Measurements from ENCODE around the gene BOLL.
"Not testable (repeated sequence)": the region's sequence is repeated elsewhere in the genome, so short reads cannot be mapped to it uniquely, and the experiment has no call there.

BOLL gene

DNA sequence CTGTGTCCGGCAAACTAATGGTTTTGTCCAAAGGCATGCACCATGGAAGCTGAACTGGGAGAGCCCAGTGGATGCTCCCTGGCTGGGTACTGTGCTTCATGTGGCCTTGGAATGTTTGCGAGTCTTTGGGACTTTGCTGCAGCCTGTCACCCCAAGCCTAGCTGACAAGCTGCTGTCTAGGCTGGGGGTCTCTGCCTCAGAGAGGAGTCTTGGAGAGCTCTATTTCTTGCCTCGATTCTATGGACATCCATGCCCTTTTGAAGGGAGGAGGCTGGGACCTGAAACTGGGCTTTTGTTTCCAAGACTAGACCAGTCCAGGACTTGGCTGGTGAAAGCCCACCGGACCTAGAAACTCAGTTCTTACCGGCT lies 78.3 kb downstream of the BOLL start:
- DNase-seq (ENCODE audit: low read depth in 4 of 4, low spot score in 1 of 4), result no peak

- DNase-seq (ENCODE audit: low read depth in 4 of 4, low spot score in 1 of 4), result no peak
These were observed 78.9 kb downstream of the BOLL start for GRCh38 chr2:197705912-197706838.

GRCh38 chr2:197705121-197705911 lies 79.8 kb downstream of the BOLL start, which contains the start of gene MARS2:
TSS of gene MARS2 (plus strand) at chr2:197705369. CDS start at chr2:197705406, 37 bp downstream.
- peak; percentile 72 to 90 (median 86) for DNase-seq (ENCODE audit: low read depth in 4 of 4, low spot score in 1 of 4)

- no peak for DNase-seq (ENCODE audit: low read depth in 4 of 4, low spot score in 1 of 4)
These were observed 80.5 kb downstream of the BOLL start for GRCh38 chr2:197704434-197705120.

GRCh38 chr2:197700960-197701359 lies 84.2 kb downstream of the BOLL start:
- no peak for DNase-seq (ENCODE audit: low read depth in 4 of 4, low spot score in 1 of 4)

DNA sequence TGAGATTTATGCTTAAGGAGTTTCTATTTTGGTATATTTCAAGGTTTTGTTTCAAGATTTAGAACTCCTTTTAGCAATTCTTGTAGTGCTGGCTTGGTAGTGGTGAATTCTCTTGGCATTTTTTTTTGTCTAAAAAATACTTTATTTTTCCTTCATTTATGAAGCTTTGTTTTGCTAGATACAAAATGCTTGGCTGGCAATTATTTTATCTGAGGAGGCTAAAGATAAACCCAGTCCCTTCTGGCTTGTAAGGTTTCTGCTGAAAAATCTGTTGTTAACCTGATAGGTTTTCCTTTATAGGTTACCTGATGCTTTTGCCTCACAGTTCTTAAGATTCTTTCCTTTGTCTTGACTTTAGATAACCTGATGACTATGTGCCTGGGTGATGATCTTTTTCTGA lies 85.4 kb downstream of the BOLL start:
- DNase-seq (ENCODE audit: low read depth in 4 of 4, low spot score in 1 of 4), result not testable (repeated sequence)

DNA sequence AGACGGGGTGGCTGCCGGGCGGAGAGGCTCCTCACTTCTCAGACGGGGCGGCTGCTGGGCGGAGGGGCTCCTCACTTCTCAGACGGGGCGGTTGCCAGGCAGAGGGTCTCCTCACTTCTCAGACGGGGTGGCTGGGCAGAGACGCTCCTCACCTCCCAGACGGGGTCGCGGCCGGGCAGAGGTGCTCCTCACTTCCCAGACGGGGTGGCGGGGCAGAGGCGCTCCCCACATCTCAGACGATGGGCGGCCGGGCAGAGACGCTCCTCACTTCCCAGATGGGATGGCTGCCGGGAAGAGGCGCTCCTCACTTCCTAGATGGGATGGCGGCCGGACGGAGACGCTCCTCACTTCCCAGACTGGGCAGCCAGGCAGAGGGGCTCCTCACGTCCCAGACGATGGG lies 88.5 kb downstream of the BOLL start:
- not testable (repeated sequence) for DNase-seq (ENCODE audit: low read depth in 4 of 4, low spot score in 1 of 4)

GRCh38 chr2:197695971-197696370 lies 89.1 kb downstream of the BOLL start:
- not testable (repeated sequence) for DNase-seq (ENCODE audit: low read depth in 4 of 4, low spot score in 1 of 4)

- DNase-seq (ENCODE audit: low read depth in 4 of 4, low spot score in 1 of 4), result not testable (repeated sequence)
These were observed 89.9 kb downstream of the BOLL start for GRCh38 chr2:197695206-197695605.

DNA sequence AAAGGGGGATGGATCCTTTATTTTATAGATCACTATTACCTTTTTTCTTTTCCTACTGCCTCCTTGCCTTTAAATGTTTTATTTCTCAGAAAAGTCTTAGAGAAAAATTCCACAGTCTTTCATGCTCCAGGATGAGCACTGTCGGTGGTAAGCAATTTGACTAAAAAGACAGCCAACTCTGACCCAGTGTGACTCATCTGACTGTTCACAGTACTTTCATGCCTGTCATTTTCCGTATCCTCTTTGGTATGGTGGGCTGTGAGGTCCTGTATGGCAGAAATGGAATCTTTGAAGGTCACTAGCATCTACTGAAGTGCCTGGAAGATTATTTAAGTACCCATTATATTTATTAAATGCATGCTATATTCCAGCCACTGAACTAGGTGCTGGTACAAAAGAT lies 107.6 kb downstream of the BOLL start:
- no peak for DNase-seq (ENCODE audit: low read depth in 4 of 4, low spot score in 1 of 4)

- no peak for DNase-seq (ENCODE audit: low read depth in 4 of 4, low spot score in 1 of 4)
These were observed 108.1 kb downstream of the BOLL start for GRCh38 chr2:197677056-197677455.
